GM18907 (cell line): ENCODE data around the gene ZMIZ2.
A peak's percentile ranks its signal among the peaks of the same experiment; 100 is the strongest.
"Not testable (repeated sequence)": the region's sequence is repeated elsewhere in the genome, so short reads cannot be mapped to it uniquely, and the experiment has no call there.

Experiments used
- ATAC-seq: cut with Tn5 transposase; IDR thresholded peaks from one replicate; pipeline ENCODE4 v1.9.1; 2021; ENCODE audit warnings: mild to moderate bottlenecking, moderate library complexity; ENCODE audit not compliant: unreplicated experiment

Gene ZMIZ2

DNA sequence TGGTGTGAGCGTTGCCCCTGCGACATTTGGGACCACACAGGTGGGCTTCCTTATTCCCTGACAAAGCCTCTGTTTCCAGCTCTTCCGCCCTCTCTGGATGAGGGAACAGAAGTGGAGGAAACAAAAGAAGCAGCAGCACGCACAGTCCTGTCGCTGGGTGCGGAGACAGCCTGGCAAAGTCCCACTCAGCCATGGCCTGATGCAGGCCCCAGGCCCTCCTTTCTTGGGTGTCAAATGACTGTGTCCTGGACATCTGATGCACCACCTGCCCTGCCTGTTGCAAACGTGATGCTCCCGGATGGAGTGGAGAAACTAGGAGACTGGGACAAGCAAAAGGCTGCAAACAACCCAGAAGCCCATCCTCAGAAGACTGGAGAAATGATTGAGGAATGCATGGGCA is 20.7 kb downstream of the ZMIZ2 start:
- no peak for ATAC-seq

DNA sequence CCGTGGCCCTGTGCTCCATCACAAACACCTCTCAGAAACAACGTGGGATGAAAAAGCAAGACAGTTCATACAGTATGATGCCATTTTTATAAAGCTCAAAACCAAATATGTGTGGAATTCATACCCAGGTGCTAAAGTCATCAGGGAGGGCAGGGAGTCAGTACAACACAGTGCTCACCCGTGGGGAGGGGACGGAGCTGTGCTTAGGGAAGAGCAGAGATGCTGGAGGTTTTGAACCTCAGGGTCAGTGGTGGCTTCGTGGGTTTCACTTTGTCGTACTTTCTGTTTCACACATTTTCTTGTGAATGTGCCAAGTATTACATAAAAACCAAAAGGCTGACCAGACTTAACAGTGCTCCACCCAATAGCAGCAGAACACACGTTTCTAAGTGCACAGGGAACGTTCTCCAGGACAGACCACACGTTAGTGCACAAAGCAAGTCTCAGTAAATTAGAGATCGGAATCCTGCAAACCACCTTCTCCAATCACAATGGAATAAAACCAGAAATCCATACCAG is 21.2 kb downstream of the ZMIZ2 start:
- ATAC-seq = peak; percentile 76

DNA sequence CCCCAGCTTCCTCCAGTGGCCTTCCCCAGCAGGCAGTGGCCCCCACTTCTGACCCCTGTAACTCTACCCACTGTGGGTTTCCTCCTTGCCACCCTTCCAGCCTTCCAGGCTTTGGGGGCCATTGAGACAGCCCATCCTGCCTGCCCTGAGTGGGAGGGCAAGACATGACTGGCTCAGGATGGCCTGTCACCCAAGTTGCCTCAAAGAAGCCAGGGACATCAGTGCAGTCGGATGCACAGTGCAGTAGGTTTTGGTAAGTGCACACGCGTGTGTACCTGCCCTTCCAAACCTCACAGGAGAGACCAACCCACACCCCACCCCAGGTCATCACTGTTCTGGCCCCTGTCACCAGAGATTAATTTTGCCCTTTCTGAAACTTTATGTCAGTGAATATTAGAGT is 22.7 kb downstream of the ZMIZ2 start:
- ATAC-seq = no peak

DNA sequence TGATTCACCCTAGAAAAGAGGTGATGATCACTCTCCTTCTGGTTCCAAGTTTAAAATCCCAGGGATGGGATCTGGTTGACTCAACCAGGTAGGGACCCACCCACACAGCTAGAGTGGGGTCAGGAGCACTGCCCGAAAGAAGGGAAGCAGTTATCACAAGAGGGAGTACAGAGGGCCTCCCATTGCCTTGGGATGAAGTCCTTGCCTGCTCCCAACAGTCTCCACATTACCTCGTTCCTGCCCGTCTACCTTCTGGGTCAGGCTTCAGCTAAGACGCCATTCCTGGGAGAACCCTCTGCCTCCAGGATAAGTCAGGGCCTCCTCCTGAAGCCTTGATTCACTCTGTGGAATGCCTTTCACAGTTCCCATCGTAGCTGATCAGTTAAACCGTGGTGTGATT is 23.8 kb downstream of the ZMIZ2 start:
- no peak for ATAC-seq

DNA sequence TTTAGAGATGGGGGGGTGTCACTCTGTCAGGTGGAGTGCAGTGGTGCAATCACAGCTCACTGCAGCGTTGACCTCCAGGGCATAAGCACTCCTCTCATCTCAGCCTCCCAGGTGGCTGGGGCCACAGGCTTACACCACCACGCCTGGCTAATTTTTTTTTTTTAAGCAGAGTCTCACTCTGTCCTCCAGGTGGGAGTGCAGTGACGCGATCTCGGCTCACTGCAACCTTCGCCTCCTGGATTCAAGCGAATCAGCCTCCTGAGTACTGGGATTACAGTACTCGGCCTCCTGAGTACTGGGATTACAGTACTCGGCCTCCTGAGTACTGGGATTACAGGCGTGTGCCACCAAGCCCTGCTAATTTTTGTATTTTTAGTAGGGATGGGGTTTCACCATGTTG is 24.2 kb downstream of the ZMIZ2 start:
- ATAC-seq = no peak

DNA sequence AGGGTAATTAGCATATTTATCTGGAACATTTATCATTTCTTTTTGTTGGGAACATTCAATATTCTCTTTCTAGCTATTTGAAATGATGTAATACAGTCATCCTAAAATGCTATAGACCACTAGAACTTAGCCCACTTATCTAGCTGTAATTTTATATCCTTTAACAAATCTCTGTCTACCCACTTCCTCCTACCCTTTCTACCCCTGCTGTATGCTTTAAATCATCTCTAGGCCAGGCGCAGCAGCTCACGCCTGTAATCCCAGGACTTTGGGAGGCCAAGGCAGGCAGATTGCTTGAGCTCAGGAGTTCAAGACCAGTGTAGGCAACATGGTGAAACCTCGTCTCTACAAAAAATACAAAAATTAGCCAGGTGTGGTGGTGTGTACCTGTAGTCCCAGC is 25.8 kb downstream of the ZMIZ2 start:
- ATAC-seq = not testable (repeated sequence)

DNA sequence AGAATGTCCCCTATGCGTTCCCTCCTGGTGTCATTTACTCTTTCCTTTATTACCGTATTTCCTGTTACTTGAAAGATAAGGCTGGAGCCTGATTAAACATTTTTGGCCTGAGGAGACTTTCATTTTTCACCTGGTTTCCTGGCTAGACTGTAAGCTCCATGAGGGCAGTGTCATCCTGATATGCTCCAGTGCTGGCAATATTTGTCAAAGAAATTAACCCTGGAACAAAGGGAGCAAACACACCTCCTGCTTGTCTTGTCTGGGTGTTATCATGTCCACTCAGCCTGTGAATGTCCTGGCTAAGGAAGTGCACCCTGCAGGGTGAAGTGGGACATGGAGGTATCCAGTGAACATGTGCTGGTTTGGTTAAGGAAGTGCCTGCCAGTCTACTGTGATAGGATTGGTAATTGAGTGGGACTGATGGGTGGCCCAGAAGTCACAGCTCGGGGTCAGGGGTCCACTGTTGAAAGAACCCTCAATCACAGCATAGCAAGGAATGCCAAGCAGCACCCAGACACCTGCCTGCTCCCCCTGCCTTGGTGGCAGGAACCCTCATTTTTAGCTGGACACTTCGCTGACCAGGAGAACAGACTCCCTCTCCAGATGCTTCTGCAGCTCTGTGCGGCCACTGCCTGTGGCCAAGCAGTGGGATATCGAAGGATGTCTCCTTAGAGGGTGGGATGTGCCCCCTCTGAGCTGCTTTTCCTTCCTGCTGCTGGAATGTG is 26.9 kb downstream of the ZMIZ2 start:
- ATAC-seq = no peak

DNA sequence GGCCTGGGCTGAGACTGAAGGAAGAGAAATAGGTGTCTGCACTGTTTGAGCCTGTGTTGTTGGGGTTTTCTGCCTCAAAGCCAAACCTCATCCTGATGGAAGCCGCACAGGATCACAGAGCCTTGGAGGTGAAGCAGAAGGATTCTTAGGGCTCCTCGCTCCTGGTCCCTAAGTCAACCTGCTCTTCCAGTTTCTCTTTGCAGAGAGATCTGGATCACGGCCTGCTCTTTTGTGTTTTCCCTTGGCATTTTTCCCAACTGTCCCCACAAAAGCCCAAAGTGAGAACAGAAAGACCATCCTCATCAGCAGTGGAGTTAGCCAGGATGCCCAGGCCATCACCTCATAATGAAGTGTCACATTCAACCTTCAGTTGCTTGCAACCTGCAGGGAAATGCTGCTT is 27.6 kb downstream of the ZMIZ2 start:
- no peak for ATAC-seq

DNA sequence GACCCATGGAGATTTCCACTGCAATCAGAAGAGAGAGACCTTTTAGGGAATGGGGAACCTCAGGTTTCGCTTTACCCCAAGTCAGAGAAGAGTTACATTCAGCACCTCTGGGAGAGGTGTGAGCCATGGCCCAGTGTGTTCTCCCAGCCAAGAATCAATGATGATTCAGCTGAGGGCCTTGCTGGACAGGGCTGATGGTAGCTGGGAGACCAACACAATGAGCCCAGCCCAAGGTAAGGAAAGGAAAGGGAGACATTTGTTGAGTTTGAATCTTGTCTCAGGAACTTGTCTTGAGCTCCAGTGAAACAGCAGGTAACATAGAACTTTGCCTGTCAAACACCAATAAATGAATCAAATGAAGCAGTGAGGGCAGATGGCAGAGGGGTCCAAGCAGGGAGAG is 33.8 kb downstream of the ZMIZ2 start:
- ATAC-seq = no peak

DNA sequence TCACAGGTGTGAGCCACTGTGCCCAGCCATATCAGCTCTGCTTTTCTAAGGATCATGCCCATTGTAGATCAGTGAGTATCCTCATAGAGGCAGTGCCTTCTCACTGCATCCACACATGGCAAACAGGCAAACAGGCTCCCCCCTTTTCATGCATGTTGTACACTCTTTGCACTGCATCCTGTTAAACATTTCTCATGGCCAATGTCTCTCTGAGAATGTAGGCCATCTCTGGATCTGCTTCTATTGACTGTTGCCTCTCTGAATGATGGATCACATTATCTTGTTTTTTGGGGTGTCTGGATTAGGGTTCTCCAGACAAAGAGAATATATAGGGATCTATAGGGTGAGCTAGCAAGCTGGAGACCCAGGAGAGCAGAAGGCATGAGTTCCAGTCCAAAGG is 34.8 kb downstream of the ZMIZ2 start:
- ATAC-seq = no peak

DNA sequence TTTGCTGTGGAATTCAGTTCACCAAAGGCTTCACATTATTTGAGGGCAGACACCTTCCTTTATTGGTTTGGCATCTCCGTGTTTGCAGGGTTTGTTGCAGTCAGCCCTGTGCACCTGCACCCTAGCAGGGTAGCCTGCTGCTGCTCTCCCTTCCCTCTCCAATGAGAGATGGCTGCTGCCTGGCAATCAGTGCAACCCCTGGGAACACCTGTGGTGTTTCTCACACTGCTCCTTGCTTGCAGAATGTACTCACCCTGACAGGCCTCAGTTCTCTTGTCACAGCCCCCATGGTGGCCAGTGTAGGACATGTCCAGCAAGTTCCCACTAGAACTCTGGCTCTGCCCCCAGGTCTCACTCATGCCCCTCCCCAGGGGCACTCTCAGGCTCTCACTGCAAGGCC is 35.7 kb downstream of the ZMIZ2 start:
- ATAC-seq = no peak

DNA sequence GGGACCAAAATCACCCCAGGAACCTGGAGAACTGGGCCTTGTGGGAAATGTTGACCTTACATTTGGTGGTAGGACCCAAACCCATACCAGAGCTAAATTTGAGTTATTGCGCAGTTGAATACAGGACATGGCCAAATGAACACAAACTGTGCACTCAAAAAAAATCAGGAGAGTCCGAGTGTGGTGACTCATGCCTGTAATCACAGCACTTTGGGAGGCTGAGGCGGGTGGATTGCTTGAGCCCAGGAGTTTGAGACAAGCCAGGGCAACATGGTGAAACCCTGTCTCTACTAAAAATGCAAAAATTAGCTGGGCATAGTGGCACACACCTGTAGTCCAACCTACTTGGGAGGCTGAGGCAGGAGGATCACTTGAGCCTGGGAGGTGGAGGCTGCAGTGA is 36.6 kb downstream of the ZMIZ2 start:
- ATAC-seq = not testable (repeated sequence)

DNA sequence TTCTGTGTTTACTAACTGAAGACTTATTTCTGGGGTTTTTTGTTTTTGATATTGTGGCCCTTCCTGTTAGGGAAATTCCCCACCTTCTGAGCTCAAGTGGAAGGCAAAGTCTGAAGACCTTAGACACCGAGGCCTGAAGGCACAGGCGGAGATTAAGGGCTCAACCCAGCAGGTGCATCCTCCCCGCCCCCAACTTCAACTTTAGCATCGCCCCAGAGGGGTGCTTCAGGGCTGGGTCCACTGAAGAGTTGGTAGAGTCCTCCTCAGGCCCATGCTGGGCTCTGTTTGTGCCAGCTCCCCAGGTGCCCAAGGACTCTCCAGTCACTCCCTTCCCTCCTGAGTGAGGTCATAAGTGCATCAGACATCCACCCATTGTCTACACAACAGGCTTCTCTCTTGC is 38.4 kb downstream of the ZMIZ2 start:
- no peak for ATAC-seq

DNA sequence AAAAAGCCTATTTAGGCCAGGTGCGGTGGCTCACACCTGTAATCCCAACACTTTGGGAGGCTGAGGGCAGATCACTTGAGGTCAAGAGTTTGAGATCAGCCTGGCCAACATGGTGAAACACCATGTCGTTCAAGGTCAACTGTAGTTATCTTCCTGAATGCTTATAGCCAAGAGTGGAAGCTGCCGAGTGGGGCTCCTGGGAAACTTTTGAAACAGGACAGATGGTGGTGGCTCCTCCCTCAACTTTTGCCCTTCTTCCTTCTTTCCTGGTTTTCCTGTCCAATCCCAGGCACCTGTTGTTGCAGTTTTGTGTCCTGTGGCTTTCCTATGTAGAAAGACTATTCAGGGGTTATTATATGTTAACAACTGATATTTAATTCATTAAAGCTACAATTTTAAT is 39.1 kb downstream of the ZMIZ2 start:
- no peak for ATAC-seq

DNA sequence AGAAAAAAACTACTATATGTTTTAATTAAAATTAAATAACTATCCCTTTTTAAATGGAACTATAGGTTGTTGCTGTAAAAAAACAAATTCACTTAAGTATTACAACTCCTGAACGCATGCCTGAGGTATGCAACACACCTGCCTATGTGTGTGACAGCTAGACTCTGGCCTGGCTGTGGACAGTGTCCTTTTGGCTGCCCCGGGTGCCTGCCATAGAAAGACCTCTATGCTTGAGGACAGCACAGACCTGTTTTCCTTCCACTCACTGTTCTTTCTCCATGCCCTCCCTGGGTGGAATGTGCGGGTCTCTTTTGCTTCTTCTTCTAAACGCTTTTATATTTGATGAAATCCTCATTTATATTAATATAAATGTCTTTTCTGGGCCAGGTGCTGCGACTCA is 41.3 kb downstream of the ZMIZ2 start:
- no peak for ATAC-seq

DNA sequence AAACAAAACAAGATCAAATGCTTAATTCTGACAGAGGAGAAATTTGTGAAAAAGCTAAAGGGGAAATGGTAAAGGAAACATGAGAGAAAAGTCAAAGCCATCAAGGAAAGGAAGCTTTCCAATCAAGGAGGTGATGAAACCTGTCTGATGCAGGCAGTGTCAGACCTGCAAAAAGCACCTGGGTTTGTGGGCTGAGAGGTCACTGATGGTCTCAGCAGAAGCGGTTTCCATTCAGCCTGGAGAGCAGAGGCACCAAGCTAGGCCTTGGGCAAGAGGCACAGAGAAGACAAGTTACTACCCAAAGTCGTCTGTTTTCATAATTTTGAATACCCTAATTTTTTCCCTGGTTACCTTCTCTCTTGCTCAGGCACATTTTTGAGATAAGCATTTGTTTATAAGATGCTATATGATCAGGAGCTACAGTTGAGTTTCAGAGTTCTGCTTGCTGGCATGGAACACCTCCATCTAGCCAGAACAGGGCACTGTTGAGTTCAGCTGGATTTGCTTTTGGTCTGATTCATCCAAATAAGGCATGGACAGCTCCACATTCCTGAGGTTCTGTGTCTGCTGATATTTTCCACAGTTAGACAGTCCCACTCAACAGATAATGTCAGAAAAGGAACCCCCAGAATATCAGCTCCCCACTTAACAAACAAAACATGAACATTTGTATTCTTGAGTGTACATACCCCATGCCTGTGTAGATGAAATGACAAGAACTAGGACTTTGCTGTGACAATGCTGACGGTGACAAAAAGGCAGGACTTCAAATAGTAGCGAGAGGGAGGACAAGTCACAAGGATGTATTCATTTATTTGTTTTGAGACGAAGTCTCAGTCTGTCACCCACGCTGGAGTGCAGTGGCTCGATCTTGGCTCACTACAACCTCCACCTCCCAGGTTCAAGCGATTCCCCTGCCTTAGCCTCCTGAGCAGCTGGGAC is 42.9 kb downstream of the ZMIZ2 start:
- no peak for ATAC-seq

DNA sequence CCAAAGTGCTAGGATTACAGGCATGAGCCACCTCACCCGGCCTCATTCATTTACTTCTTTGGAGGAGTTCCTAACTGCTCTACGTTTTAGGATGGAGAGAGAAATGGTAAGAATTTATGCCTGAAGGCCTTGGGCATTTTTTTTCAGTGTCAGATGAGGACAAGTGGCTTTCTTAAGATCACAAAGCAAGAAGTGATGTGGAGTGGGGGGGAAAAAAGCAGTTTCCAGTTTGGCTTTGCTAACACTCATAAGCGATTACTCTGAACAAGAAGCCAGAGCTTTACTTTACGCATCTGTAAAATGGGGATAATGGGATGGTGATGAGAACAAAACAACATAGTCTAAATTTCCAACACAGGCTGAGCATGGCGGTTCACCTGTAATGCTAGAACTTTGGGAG is 45.3 kb downstream of the ZMIZ2 start:
- ATAC-seq = no peak

DNA sequence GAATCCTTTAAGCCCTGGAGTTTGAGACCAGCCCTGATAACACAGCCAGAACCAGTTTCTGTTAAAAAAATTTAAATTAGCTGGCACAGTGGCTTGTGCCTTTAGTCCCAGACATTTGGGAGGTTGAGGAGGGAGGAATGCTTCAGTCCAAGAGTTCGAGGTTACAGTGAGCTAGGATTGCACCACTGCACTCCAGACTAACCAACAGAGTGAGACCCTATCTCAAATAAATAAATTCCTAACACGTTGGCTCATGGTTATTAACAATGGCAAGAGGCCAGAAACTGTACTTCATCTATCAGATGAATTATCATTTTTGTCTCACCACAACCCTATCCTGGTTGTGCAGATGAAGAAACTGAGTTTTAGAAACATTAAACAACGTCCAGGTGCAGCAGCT is 45.7 kb downstream of the ZMIZ2 start:
- ATAC-seq = no peak

DNA sequence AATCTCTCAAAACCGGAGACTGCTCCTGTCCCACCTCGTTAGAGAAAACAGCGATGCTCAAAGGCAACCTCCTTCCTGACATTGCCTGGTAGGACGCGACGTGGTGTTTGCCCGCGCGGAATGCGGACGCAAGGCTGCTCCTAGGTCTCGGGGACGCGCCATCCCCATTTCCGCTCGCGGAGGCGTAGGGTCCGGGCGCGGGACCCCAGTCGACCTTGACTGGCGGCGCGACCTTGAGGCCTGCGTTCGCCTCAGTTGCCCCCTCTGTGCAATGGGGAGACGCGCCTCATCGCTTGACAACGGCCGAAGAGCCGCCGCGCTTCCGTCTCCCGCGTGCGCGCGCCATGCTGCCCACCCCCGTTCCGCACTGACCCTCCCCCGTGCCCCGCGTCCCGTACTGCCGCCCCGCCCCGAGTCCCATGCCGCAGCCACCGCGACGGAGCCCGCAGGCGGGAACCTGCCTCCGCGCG is 47.4 kb downstream of the ZMIZ2 start:
- ATAC-seq = no peak

DNA sequence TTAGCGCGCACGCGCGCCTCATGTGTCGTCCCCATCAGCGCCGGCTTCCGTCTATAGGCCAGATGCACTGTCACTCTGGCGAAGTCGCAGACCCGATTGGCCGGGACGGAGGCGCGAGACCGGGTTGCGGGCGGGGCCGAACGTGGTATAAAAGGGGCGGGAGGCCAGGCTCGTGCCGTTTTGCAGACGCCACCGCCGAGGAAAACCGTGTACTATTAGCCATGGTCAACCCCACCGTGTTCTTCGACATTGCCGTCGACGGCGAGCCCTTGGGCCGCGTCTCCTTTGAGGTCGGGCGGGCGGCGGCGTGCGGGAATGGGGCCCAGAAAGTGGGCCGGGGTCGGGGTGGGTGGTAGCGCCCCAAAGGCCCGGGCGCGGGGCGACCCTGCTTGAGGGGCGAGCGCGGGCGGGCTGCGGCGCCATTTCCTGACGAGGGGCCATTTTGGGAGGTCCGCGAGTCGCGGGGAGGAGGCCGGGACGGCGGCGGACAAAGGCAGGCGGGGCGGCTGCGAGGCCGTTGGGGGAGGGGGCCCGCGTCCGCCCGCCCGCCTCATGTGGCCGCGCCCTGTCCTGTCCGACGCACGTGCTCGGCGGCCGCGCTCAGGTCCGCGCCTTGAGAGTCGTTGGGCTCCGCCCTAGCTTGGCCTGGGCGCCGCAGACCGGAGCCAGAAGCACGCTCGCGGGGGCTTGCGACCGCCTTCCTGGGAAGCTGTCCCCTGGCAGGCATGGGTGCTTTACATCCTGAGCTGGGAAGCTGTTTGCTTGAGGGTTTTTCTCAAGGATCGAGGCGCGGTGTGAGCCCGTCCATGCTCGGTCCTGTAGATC is 48.1 kb downstream of the ZMIZ2 start, which contains the start of gene PPIA:
PPIA (plus strand) TSS at position 178 of the 825 bp plus-strand sequence; CDS start at position 222, 44 bp downstream.
- ATAC-seq = peak; percentile 88
